Measurements from ENCODE around the gene PLEKHM2.

Gene PLEKHM2

GRCh38 chr1:15684042-15684461 lies at the start of gene PLEKHM2:
TSS of gene PLEKHM2 (plus strand) at chr1:15684320. CDS start at chr1:15684559, 239 bp downstream.
- H3K4me3 ChIP-seq (ENCODE audit: low read length), result peak within 1 kb of the TSS; percentile 76
- H3K9ac ChIP-seq (ENCODE audit: low read length), result peak within 1 kb of the TSS; percentile 96
- H3K4me1 ChIP-seq (ENCODE audit: low read length), result peaks cover 6% of the 10 kb centered on the region; the same call in 1 of the 2 replicates
- H3K9me3 ChIP-seq (replicated peaks; ENCODE audit: insufficient read depth, low read length), result no peaks in the 10 kb centered on the region
- peaks cover 7% of the 10 kb centered on the region; the same call in 1 of the 2 replicates for H3F3A ChIP-seq (ENCODE audit: insufficient read depth, low read length)
- H3K9me2 ChIP-seq (replicated peaks; ENCODE audit: insufficient read depth, low read length), result no peaks in the 10 kb centered on the region
- H2AFZ ChIP-seq (ENCODE audit: low read length), result peak within 1 kb of the TSS; percentile 93
- H3K4me2 ChIP-seq (ENCODE audit: low read depth, low read length), result peak within 1 kb of the TSS; percentile 98
- peaks cover 46% of the 10 kb centered on the region for H3K79me2 ChIP-seq (ENCODE audit: low read length)
- peak within 1 kb of the TSS; percentile 44; the same call in 1 of the 2 replicates for H3K27ac ChIP-seq (ENCODE audit: low read length)
- no peaks in the 10 kb centered on the region for H3K36me3 ChIP-seq (replicated peaks; ENCODE audit: insufficient read depth, low read length)
- H3K27me3 ChIP-seq (replicated peaks; ENCODE audit: insufficient read depth, low read length), result no peaks in the 10 kb centered on the region
- TF ChIP-seq CTCF (IDR thresholded peaks at IDR 0.05; ENCODE audit: low read length) (no peak), EZH2 (optimal IDR thresholded peaks at IDR 0.05; ENCODE audit: low read depth, low read length) (no peak), EZH2phosphoT487 (IDR thresholded peaks at IDR 0.05; ENCODE audit: low read length) (no peak)
- H4K20me1 ChIP-seq (ENCODE audit: insufficient read depth, low read length), result no peaks in the 10 kb centered on the region
- peak; percentile 43 for DNase-seq

GRCh38 chr1:15636436-15636835 lies 47.7 kb upstream of the PLEKHM2 start:
- Histone ChIP-seq H3K9me3 (replicated peaks; ENCODE audit: insufficient read depth, low read length) (no peaks in the 10 kb centered on the region), H3K9ac (ENCODE audit: low read length) (no peak overlapping the region), H2AFZ (ENCODE audit: low read length) (no peak overlapping the region), H3K36me3 (replicated peaks; ENCODE audit: insufficient read depth, low read length) (peaks cover 15% of the 10 kb centered on the region; the same call in 1 of the 2 replicates), H3F3A (ENCODE audit: insufficient read depth, low read length) (no peaks in the 10 kb centered on the region), H3K4me1 (ENCODE audit: low read length) (peaks cover 4% of the 10 kb centered on the region; the same call in 1 of the 2 replicates), H3K27ac (ENCODE audit: low read length) (no peak overlapping the region), H4K20me1 (ENCODE audit: insufficient read depth, low read length) (no peaks in the 10 kb centered on the region), H3K27me3 (replicated peaks; ENCODE audit: insufficient read depth, low read length) (no peaks in the 10 kb centered on the region), H3K9me2 (replicated peaks; ENCODE audit: insufficient read depth, low read length) (no peaks in the 10 kb centered on the region), H3K4me3 (ENCODE audit: low read length) (no peak overlapping the region), H3K4me2 (ENCODE audit: low read depth, low read length) (no peak overlapping the region), H3K79me2 (ENCODE audit: low read length) (peaks cover 34% of the 10 kb centered on the region)
- no peak for DNase-seq
- TF ChIP-seq EZH2phosphoT487 (IDR thresholded peaks at IDR 0.05; ENCODE audit: low read length) (no peak), EZH2 (optimal IDR thresholded peaks at IDR 0.05; ENCODE audit: low read depth, low read length) (no peak), CTCF (IDR thresholded peaks at IDR 0.05; ENCODE audit: low read length) (no peak)

- DNase-seq, result no peak
- Histone ChIP-seq H3K9me2 (replicated peaks; ENCODE audit: insufficient read depth, low read length) (no peaks in the 10 kb centered on the region), H3K79me2 (ENCODE audit: low read length) (peaks cover 30% of the 10 kb centered on the region), H3F3A (ENCODE audit: insufficient read depth, low read length) (no peaks in the 10 kb centered on the region), H3K4me2 (ENCODE audit: low read depth, low read length) (no peak overlapping the region), H3K9ac (ENCODE audit: low read length) (no peak overlapping the region), H3K9me3 (replicated peaks; ENCODE audit: insufficient read depth, low read length) (no peaks in the 10 kb centered on the region), H3K27ac (ENCODE audit: low read length) (no peak overlapping the region), H3K36me3 (replicated peaks; ENCODE audit: insufficient read depth, low read length) (peaks cover 15% of the 10 kb centered on the region; the same call in 1 of the 2 replicates), H4K20me1 (ENCODE audit: insufficient read depth, low read length) (no peaks in the 10 kb centered on the region), H3K27me3 (replicated peaks; ENCODE audit: insufficient read depth, low read length) (no peaks in the 10 kb centered on the region), H2AFZ (ENCODE audit: low read length) (no peak overlapping the region), H3K4me3 (ENCODE audit: low read length) (no peak overlapping the region), H3K4me1 (ENCODE audit: low read length) (no peaks in the 10 kb centered on the region)
- TF ChIP-seq CTCF (IDR thresholded peaks at IDR 0.05; ENCODE audit: low read length) (no peak), EZH2phosphoT487 (IDR thresholded peaks at IDR 0.05; ENCODE audit: low read length) (no peak), EZH2 (optimal IDR thresholded peaks at IDR 0.05; ENCODE audit: low read depth, low read length) (no peak)
Measured at GRCh38 chr1:15637826-15638225, 46.3 kb upstream of the PLEKHM2 start.

Data from MM.1S (cell line).